Sigmoid colon (tissue), 4 donors: ENCODE data around the gene DUSP22.

Experiments used
- POLR2AphosphoS5 ChIP-seq, 4 donors: sonication (generic); formaldehyde crosslinking; IDR thresholded peaks; one replicate each; pipeline ENCODE4 v1.6.1; 2017; ENCODE audit warnings: antibody characterized with exemption in 4 of 4
- TF ChIP-seq, protein P1 (sequence below), 4 experiments: fragments of 450-650 bp in 3 of 4; fragments of 200-600 bp in 1 of 4; IDR thresholded peaks; one replicate each; pipeline ENCODE4 v1.5.1; 2016 to 2019; ENCODE audit warnings: antibody characterized with exemption in 4 of 4, mild to moderate bottlenecking in 3 of 4, moderate library complexity in 2 of 4

- TF ChIP-seq, protein P1, sequence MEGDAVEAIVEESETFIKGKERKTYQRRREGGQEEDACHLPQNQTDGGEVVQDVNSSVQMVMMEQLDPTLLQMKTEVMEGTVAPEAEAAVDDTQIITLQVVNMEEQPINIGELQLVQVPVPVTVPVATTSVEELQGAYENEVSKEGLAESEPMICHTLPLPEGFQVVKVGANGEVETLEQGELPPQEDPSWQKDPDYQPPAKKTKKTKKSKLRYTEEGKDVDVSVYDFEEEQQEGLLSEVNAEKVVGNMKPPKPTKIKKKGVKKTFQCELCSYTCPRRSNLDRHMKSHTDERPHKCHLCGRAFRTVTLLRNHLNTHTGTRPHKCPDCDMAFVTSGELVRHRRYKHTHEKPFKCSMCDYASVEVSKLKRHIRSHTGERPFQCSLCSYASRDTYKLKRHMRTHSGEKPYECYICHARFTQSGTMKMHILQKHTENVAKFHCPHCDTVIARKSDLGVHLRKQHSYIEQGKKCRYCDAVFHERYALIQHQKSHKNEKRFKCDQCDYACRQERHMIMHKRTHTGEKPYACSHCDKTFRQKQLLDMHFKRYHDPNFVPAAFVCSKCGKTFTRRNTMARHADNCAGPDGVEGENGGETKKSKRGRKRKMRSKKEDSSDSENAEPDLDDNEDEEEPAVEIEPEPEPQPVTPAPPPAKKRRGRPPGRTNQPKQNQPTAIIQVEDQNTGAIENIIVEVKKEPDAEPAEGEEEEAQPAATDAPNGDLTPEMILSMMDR (IDR thresholded peaks at IDR 0.05) = no peak
- TF ChIP-seq POLR2AphosphoS5 (IDR thresholded peaks at IDR 0.05) = no peak
Measured at GRCh38 chr6:348860-349396, 56.6 kb downstream of the DUSP22 start.
